CD14-positive monocyte (primary cell): Measurements from ENCODE around the gene CNIH3. TPM values are rescaled to one million over a fixed set of nuclear protein-coding genes. Genes with fewer than 3 reads are reported as not detected.

ENCODE experiments used
- DNase-seq, 3 donors: peaks; one replicate each; pipeline ENCODE4 v3.0.0-alpha.2; 2011 to 2022
- H2AFZ ChIP-seq: 2 replicates; pipeline ENCODE4 v1.6.0; 2012; ENCODE audit warnings: mild to moderate bottlenecking, low read depth, low read length, inconsistent platforms; ENCODE audit not compliant: insufficient read depth, poor library complexity, severe bottlenecking
- H3K27ac ChIP-seq, 2 donors: 1 replicate in 1 of 2; 2 replicates in 1 of 2; pipeline ENCODE4 v1.5.1; 2012 to 2013; ENCODE audit warnings: low read length in 2 of 2, control low read depth in 1 of 2, inconsistent platforms in 1 of 2, low read depth in 1 of 2, mild to moderate bottlenecking in 1 of 2
- H3K27me3 ChIP-seq, 2 donors: one replicate each; pipeline versions ENCODE4 v1.6.0 to v1.6.1; 2011 to 2013; ENCODE audit warnings: low read length in 2 of 2; ENCODE audit not compliant: control insufficient read depth in 2 of 2, insufficient read depth in 2 of 2
- H3K36me3 ChIP-seq, 2 donors: replicated peaks in 1 of 2; 1 replicate in 1 of 2; 2 replicates in 1 of 2; pipeline versions ENCODE4 v1.5.1 to v1.6.1; 2012 to 2013; ENCODE audit warnings: low read length in 2 of 2, control low read depth in 1 of 2, inconsistent platforms in 1 of 2, mild to moderate bottlenecking in 1 of 2; ENCODE audit not compliant: insufficient read depth in 2 of 2, control insufficient read depth in 1 of 2
- H3K4me1 ChIP-seq, 2 donors: 1 replicate in 1 of 2; 2 replicates in 1 of 2; pipeline versions ENCODE4 v1.5.1 to v1.6.1; 2012 to 2013; ENCODE audit warnings: low read length in 2 of 2, control low read depth in 1 of 2, inconsistent platforms in 1 of 2, mild to moderate bottlenecking in 1 of 2, moderate library complexity in 1 of 2; ENCODE audit not compliant: insufficient read depth in 2 of 2, control insufficient read depth in 1 of 2
- H3K4me2 ChIP-seq: replicated peaks from 2 replicates; pipeline ENCODE3; 2012; ENCODE audit warnings: low read length, moderate library complexity, mild to moderate bottlenecking; ENCODE audit not compliant: poor library complexity, severe bottlenecking; ENCODE audit errors: extremely low read depth
- H3K4me3 ChIP-seq, 3 experiments: fragments of 200-600 bp in 1 of 3; sonication (generic) in 1 of 3; replicated peaks in 1 of 3; 1 replicate in 2 of 3; 2 replicates in 1 of 3; pipeline ENCODE4 v1.5.1; 2011 to 2013; ENCODE audit warnings: low read length in 3 of 3, mild to moderate bottlenecking in 3 of 3, control low read depth in 2 of 3, low read depth in 2 of 3, inconsistent platforms in 1 of 3, moderate library complexity in 1 of 3
- H3K79me2 ChIP-seq: 2 replicates; pipeline ENCODE4 v1.6.0; 2012; ENCODE audit warnings: mild to moderate bottlenecking, control low read depth, inconsistent platforms, low read length, moderate library complexity; ENCODE audit not compliant: insufficient read depth
- H3K9ac ChIP-seq: 2 replicates; pipeline ENCODE4 v1.6.0; 2017; ENCODE audit warnings: low read length, mild to moderate bottlenecking; ENCODE audit not compliant: insufficient read depth, poor library complexity, severe bottlenecking
- H3K9me3 ChIP-seq, 2 donors: replicated peaks in 1 of 2; 1 replicate in 1 of 2; 2 replicates in 1 of 2; pipeline versions ENCODE4 v1.5.1 to v1.6.1; 2012 to 2013; ENCODE audit warnings: low read length in 2 of 2, control low read depth in 1 of 2; ENCODE audit not compliant: control insufficient read depth in 1 of 2, insufficient read depth in 1 of 2
- H4K20me1 ChIP-seq: 2 replicates; pipeline ENCODE4 v1.6.0; 2012; ENCODE audit warnings: mild to moderate bottlenecking, low read length, control low read depth, moderate library complexity; ENCODE audit not compliant: insufficient read depth
- H3K27ac Mint-ChIP-seq, 7 donors: one replicate each; pipeline ENCODE4 v1.8.0; 2020; ENCODE audit warnings: mild to moderate bottlenecking in 7 of 7, mixed read lengths in 7 of 7, moderate library complexity in 6 of 7, inconsistent platforms in 2 of 7
- H3K27me3 Mint-ChIP-seq, 3 donors: one replicate each; pipeline ENCODE4 v1.8.0; 2021 to 2022; ENCODE audit warnings: low read depth in 3 of 3, mild to moderate bottlenecking in 3 of 3, mixed read lengths in 3 of 3, moderate library complexity in 3 of 3, inconsistent platforms in 1 of 3
- H3K36me3 Mint-ChIP-seq, 2 donors: one replicate each; pipeline ENCODE4 v1.8.0; 2020; ENCODE audit warnings: mixed read lengths in 2 of 2, inconsistent platforms in 1 of 2, mild to moderate bottlenecking in 1 of 2
- H3K4me1 Mint-ChIP-seq: one replicate; pipeline ENCODE4 v1.8.0; 2020; ENCODE audit warnings: mild to moderate bottlenecking, mixed read lengths
- H3K4me3 Mint-ChIP-seq, 2 donors: one replicate each; pipeline ENCODE4 v1.8.0; 2020; ENCODE audit warnings: mild to moderate bottlenecking in 2 of 2, mixed read lengths in 2 of 2, moderate library complexity in 1 of 2
- H3K9me3 Mint-ChIP-seq, 7 donors: one replicate each; pipeline ENCODE4 v1.8.0; 2020 to 2022; ENCODE audit warnings: mixed read lengths in 7 of 7, mild to moderate bottlenecking in 6 of 7, moderate library complexity in 6 of 7, inconsistent platforms in 2 of 7
- CTCF ChIP-seq: fragments of 200-600 bp; IDR thresholded peaks from one replicate; pipeline ENCODE4 v1.8.0; 2022; ENCODE audit warnings: antibody characterized with exemption, mild to moderate bottlenecking
- WGBS: methylation state at CpG from one replicate; pipeline ENCODE4 v1.1.5; 2013; ENCODE audit warnings: missing lambda C conversion rate; ENCODE audit not compliant: insufficient coverage; 5-methylcytosine and 5-hydroxymethylcytosine counted together
- intact Hi-C, 2 donors: fragments of 100-400 bp; cut with micrococcal nuclease; formaldehyde crosslinking; loops; one replicate each; pipeline versions ENCODE4 v1.15.0 to v1.15.1; 2023
- polyA plus RNA-seq, 3 donors: library from polyadenylated mRNA; depleted of rRNA in 1 of 3; unstranded in 2 of 3; stranded (reverse) in 1 of 3; fragments of 300-500 nt in 2 of 3; fragments of >200 nt in 1 of 3; fragmentation: Illumina TruSeq in 2 of 3; gene quantifications; 1 replicate in 2 of 3; 2 replicates in 1 of 3; pipeline ENCODE4 v1.2.3, GENCODE V29; 2012 to 2021

The CNIH3 gene
- polyA plus RNA-seq, 3 donors, result 0.37 TPM; not detected in 2

GRCh38 chr1:224745394-224745793 is 129.3 kb downstream of the CNIH3 start:
- DNase-seq, result no peak
- intact Hi-C loops, result no loop called here
- Histone ChIP-seq H3K9me3 (no peaks in the 10 kb centered on the region), H3K9ac (no peak overlapping the region), H3K79me2 (no peaks in the 10 kb centered on the region), H3K4me2 (no peak overlapping the region), H3K4me1 (no peaks in the 10 kb centered on the region), H3K4me3 (no peak overlapping the region), H3K27ac (no peak overlapping the region), H3K36me3 (no peaks in the 10 kb centered on the region), H4K20me1 (no peaks in the 10 kb centered on the region), H3K27me3 (no peaks in the 10 kb centered on the region), H2AFZ (no peak overlapping the region)
- TF ChIP-seq CTCF, result no peak
- Mint-ChIP-seq H3K4me3 (no peak overlapping the region), H3K9me3 (peaks cover 0 to 2% (median 0%) of the 10 kb centered on the region in 7 donors), H3K4me1 (no peaks in the 10 kb centered on the region), H3K36me3 (no peaks in the 10 kb centered on the region), H3K27me3 (peaks cover 0 to 3% (median 2%) of the 10 kb centered on the region in 3 donors), H3K27ac (no peak overlapping the region)
- no CpG with 5 or more reads among the region's 1 CpG for WGBS

- 94% methylated on average over 3 of the region's 4 CpGs for WGBS
- H3K4me1 Mint-ChIP-seq, result no peaks in the 10 kb centered on the region
- Histone ChIP-seq H3K9ac (no peak overlapping the region), H3K36me3 (no peaks in the 10 kb centered on the region), H3K9me3 (no peaks in the 10 kb centered on the region), H2AFZ (no peak overlapping the region), H3K4me2 (no peak overlapping the region), H3K4me1 (no peaks in the 10 kb centered on the region), H3K27ac (no peak overlapping the region), H3K27me3 (no peaks in the 10 kb centered on the region), H4K20me1 (no peaks in the 10 kb centered on the region), H3K79me2 (no peaks in the 10 kb centered on the region), H3K4me3 (no peak overlapping the region)
- DNase-seq, result no peak
- H3K27me3 Mint-ChIP-seq, result peaks cover 0 to 3% (median 2%) of the 10 kb centered on the region in 3 donors
- H3K36me3 Mint-ChIP-seq, result no peaks in the 10 kb centered on the region
- peak overlapping the region in 1 of 7 donors; percentile 36 for H3K27ac Mint-ChIP-seq
- no peak overlapping the region for H3K4me3 Mint-ChIP-seq
- peaks cover 0 to 2% (median 0%) of the 10 kb centered on the region in 7 donors for H3K9me3 Mint-ChIP-seq
- intact Hi-C loops, result no loop called here
- no peak for TF ChIP-seq CTCF
These were observed 129.8 kb downstream of the CNIH3 start for GRCh38 chr1:224745924-224746323.
